SU-DHL-6 (cell line): ENCODE results near the gene TEX36.

Experiments
- H2AFZ ChIP-seq: fragments of 200-600 bp; sonication (generic); 2 replicates; pipeline ENCODE4 v1.6.1; 2014; ENCODE audit warnings: low read depth, mild to moderate bottlenecking, moderate library complexity, mixed read lengths, antibody characterized with exemption, low read length; ENCODE audit not compliant: severe bottlenecking
- H3F3A ChIP-seq: fragments of 200-600 bp; shearing (Covaris generic); 2 replicates; pipeline ENCODE4 v1.6.0; 2016; ENCODE audit warnings: antibody characterized with exemption, mild to moderate bottlenecking; ENCODE audit not compliant: insufficient read depth
- H3K27ac ChIP-seq: fragments of 200-600 bp; sonication (generic); 2 replicates; pipeline ENCODE4 v1.5.1; 2016; ENCODE audit warnings: low read depth, mild to moderate bottlenecking, low read length, moderate library complexity, mixed read lengths
- H3K27me3 ChIP-seq: fragments of 200-600 bp; sonication (generic), shearing (Covaris generic); 2 replicates; pipeline ENCODE4 v1.6.0; 2014; ENCODE audit warnings: mild to moderate bottlenecking, low read length
- H3K36me3 ChIP-seq: fragments of 200-600 bp; sonication (generic); 2 replicates; pipeline ENCODE4 v1.6.1; 2014; ENCODE audit warnings: mild to moderate bottlenecking, low read length, mixed read lengths
- H3K4me2 ChIP-seq: fragments of 300-600, 200-600 bp; shearing (Covaris generic), sonication (generic); 2 replicates; pipeline ENCODE4 v1.6.0; 2014; ENCODE audit warnings: low read length, low read depth, mild to moderate bottlenecking; ENCODE audit not compliant: poor library complexity, severe bottlenecking
- H3K4me3 ChIP-seq: fragments of 200-600 bp; sonication (generic); 2 replicates; pipeline ENCODE4 v1.5.1; 2014; ENCODE audit warnings: antibody characterized with exemption, low read length, mild to moderate bottlenecking, mixed read lengths; ENCODE audit not compliant: insufficient read depth, poor library complexity, severe bottlenecking
- H3K79me2 ChIP-seq: fragments of 200-600 bp; sonication (generic); 2 replicates; pipeline ENCODE4 v1.6.1; 2014; ENCODE audit warnings: mild to moderate bottlenecking, low read length, moderate library complexity; ENCODE audit not compliant: insufficient read depth
- H3K9ac ChIP-seq: fragments of 200-600 bp; sonication (generic); 2 replicates; pipeline ENCODE4 v1.7.0; 2014; ENCODE audit warnings: mild to moderate bottlenecking, low read length
- H3K9me2 ChIP-seq: fragments of 200-600 bp; sonication (generic); replicated peaks from 2 replicates; pipeline ENCODE4 v1.6.1; 2014; ENCODE audit warnings: low read length; ENCODE audit not compliant: insufficient read depth
- H3K9me3 ChIP-seq: fragments of 200-600 bp; sonication (generic); 2 replicates; pipeline ENCODE4 v1.6.1; 2014; ENCODE audit warnings: low read length, mixed read lengths; ENCODE audit not compliant: insufficient read depth
- H4K20me1 ChIP-seq: fragments of 200-600 bp; sonication (generic); 2 replicates; pipeline ENCODE4 v1.6.1; 2014; ENCODE audit warnings: low read depth, mild to moderate bottlenecking, antibody characterized with exemption, low read length, moderate library complexity, mixed read lengths
- EZH2phosphoT487 ChIP-seq: fragments of 200-600 bp; sonication (generic), shearing (Covaris generic); conservative IDR thresholded peaks from 2 replicates; pipeline ENCODE4 v1.6.1; 2018; ENCODE audit warnings: mild to moderate bottlenecking, antibody characterized with exemption, low read length, moderate library complexity, mixed read lengths
- TF ChIP-seq, protein P1 (sequence below): fragments of 200-600 bp; sonication (generic); IDR thresholded peaks from one replicate; pipeline ENCODE4 v1.5.1; 2017; ENCODE audit warnings: antibody characterized with exemption, mild to moderate bottlenecking, low read length, moderate library complexity; ENCODE audit not compliant: insufficient read depth, poor library complexity, severe bottlenecking

The TEX36 gene

DNA sequence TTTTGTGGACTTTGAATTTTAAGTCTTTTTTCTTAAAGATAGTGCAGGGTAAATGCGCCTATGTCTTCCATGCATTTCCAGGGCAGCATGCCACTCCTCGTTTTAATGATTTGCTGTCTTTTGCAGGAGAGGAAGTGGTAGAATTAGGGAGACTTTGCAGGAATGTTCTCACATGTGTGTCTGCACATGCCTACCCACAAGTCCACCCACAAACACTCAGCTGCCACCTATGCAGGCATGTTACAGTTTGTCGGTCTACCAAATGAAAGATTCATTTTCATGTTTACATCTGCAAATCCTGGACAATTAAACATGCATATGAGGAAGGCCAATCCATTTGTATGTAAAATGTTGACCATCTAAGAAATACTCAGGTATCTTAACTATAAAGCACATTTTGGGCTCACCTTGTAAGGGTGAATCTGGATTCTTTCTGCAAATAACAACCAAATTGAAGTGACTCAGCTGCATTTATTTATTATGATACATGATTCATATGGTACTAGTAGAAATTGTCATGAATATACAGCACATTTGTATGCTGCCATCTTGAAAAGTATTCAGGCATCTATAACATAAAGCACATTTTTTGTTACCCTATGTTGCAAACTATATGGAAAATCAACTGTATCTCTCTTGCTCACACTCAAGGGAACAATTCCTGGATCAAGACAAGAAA is 4.7 kb upstream of the TEX36 start:
- no peak overlapping the region for H3K27ac ChIP-seq
- no peaks in the 10 kb centered on the region for H4K20me1 ChIP-seq
- H3K4me2 ChIP-seq = no peak overlapping the region
- no peak overlapping the region for H3K9ac ChIP-seq
- H3F3A ChIP-seq = no peaks in the 10 kb centered on the region
- TF ChIP-seq, protein P1, sequence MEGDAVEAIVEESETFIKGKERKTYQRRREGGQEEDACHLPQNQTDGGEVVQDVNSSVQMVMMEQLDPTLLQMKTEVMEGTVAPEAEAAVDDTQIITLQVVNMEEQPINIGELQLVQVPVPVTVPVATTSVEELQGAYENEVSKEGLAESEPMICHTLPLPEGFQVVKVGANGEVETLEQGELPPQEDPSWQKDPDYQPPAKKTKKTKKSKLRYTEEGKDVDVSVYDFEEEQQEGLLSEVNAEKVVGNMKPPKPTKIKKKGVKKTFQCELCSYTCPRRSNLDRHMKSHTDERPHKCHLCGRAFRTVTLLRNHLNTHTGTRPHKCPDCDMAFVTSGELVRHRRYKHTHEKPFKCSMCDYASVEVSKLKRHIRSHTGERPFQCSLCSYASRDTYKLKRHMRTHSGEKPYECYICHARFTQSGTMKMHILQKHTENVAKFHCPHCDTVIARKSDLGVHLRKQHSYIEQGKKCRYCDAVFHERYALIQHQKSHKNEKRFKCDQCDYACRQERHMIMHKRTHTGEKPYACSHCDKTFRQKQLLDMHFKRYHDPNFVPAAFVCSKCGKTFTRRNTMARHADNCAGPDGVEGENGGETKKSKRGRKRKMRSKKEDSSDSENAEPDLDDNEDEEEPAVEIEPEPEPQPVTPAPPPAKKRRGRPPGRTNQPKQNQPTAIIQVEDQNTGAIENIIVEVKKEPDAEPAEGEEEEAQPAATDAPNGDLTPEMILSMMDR = no peak
- no peak for TF ChIP-seq EZH2phosphoT487
- H3K9me3 ChIP-seq = no peaks in the 10 kb centered on the region
- H3K4me3 ChIP-seq = no peak overlapping the region
- H3K36me3 ChIP-seq = no peaks in the 10 kb centered on the region
- no peak overlapping the region for H2AFZ ChIP-seq
- H3K27me3 ChIP-seq = no peaks in the 10 kb centered on the region
- no peaks in the 10 kb centered on the region for H3K9me2 ChIP-seq
- no peaks in the 10 kb centered on the region for H3K79me2 ChIP-seq

DNA sequence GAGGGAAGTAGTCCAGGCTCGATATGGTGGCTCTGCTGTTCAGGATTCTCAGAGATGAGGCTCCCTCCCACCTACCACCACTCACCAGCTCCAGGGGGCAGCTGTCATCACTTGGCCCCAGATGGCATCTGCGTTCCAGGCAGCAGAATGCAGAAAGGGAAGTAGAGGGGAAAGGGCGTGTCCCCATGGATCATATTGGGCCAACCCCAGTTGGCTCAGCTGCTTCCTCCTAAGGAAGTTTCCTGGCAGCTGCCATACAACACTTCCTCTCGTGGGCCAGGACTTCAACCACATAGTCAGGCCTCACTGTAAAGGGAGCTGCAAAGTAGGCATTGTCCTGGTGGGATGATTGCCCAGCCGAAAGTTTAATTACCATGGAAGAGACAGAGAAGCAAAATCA is 1.6 kb upstream of the TEX36 start:
- Histone ChIP-seq H3K9me2 (no peaks in the 10 kb centered on the region), H2AFZ (no peak overlapping the region), H3K79me2 (no peaks in the 10 kb centered on the region), H3K27ac (no peak overlapping the region), H3K36me3 (no peaks in the 10 kb centered on the region), H3K4me2 (no peak overlapping the region), H3F3A (no peaks in the 10 kb centered on the region), H3K9me3 (no peaks in the 10 kb centered on the region), H3K4me3 (no peak overlapping the region), H4K20me1 (no peaks in the 10 kb centered on the region), H3K9ac (no peak overlapping the region), H3K27me3 (no peaks in the 10 kb centered on the region)
- no peak for TF ChIP-seq EZH2phosphoT487
- TF ChIP-seq, protein P1 = no peak

DNA sequence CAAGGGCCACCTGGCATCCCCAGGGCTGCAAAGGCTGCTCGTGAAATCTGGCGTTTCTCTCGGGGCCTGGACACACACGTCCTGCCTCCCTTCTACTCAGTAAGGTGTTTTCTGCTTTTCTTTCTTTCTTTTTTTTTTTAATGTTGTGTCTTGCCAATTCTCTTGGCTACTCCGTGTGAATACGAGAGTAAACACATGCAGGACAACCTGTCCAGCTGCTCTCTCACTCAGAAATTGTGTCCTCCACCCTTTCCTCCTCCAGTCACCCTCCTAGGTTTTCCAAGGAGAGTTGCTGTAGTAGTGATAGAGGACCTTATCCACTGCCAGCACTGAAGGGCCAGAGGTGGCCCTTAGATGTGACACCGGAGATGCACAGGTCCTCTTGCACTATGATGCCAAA is 858 bp upstream of the TEX36 start:
- no peak overlapping the region for H3K4me3 ChIP-seq
- no peaks in the 10 kb centered on the region for H3F3A ChIP-seq
- H3K79me2 ChIP-seq = no peaks in the 10 kb centered on the region
- H3K9ac ChIP-seq = no peak overlapping the region
- no peak overlapping the region for H3K27ac ChIP-seq
- H3K27me3 ChIP-seq = no peaks in the 10 kb centered on the region
- H4K20me1 ChIP-seq = no peaks in the 10 kb centered on the region
- TF ChIP-seq EZH2phosphoT487 = no peak
- TF ChIP-seq, protein P1 = no peak
- no peaks in the 10 kb centered on the region for H3K9me3 ChIP-seq
- no peak overlapping the region for H2AFZ ChIP-seq
- H3K9me2 ChIP-seq = no peaks in the 10 kb centered on the region
- no peaks in the 10 kb centered on the region for H3K36me3 ChIP-seq
- H3K4me2 ChIP-seq = no peak overlapping the region
